GM21576 (cell line): ENCODE data around the gene TEX22.

ENCODE experiments used
- ATAC-seq: cut with Tn5 transposase; IDR thresholded peaks from one replicate; pipeline ENCODE4 v1.9.1; 2021; ENCODE audit warnings: mild to moderate bottlenecking, moderate library complexity; ENCODE audit not compliant: unreplicated experiment

TEX22 gene

GRCh38 chr14:105436891-105437722 is 38.8 kb downstream of the TEX22 start:
- ATAC-seq = no peak

- ATAC-seq = no peak
Observed at GRCh38 chr14:105437723-105438500, 39.6 kb downstream of the TEX22 start.

- ATAC-seq = no peak
Observed at GRCh38 chr14:105439179-105439578, 40.8 kb downstream of the TEX22 start.

DNA sequence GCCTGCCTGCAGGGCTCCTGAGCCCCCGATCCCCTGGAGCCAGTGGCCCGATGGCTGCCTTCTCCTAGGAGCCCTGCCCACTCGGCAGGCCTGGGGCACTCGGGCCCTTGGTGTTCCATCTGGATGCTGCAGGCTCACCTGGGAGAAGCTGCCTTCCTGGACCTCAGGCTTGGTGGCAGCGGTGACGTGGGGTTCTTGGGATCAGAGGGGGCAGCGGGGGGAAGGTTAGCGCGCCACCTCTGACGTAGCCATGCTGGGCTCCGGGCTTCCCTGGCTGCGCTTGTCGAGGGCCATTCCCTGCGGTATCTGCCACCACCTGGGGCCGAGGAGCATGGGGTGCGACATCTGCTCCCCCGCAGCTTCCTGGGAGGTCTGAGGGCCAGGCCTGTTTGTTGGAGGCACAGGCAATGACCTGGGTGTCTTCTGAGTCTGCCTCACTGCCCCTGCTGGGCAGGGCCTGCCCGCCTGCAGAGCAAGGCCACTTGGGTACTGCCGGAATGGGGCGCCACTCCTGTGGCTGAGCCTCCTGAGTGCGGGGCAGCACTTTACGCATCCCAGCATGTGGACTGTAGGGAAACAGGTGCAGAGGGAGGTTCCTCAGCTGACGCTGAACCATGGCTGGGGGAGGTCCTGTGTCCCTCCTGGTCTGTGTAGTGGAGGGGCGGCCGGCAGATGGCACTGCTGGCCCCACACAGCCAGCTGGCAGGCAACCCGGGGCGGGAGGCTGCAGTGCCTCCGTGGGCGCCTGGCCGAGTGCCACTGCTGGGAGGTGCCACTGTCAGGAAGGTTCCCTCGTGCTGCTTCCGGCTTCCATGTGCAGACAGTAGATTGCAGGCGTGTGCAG is 41.6 kb downstream of the TEX22 start:
- no peak for ATAC-seq

DNA sequence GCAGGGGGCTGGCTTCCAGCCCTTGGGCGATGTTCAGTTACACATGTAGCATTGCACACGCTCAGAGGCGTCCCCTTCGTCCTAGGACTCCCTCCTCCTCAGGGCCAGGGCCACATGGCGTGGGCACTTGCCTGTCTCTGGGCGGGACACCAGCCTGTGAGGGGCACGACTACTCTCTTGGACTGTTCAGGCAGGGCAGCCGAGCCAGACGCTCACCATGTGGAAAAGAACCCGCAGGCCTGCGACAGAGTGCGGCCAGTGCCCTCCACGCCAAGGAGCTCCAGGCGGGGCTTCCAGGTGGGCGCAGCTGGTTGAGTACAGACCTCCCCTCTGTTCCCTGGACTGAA is 42.2 kb downstream of the TEX22 start:
- ATAC-seq = no peak

GRCh38 chr14:105440992-105441391 is 42.7 kb downstream of the TEX22 start:
- no peak for ATAC-seq

GRCh38 chr14:105442125-105442524 is 43.8 kb downstream of the TEX22 start:
- no peak for ATAC-seq

GRCh38 chr14:105442834-105443233 is 44.5 kb downstream of the TEX22 start:
- ATAC-seq = no peak

- ATAC-seq = no peak
Observed at GRCh38 chr14:105444859-105445258, 46.5 kb downstream of the TEX22 start.

DNA sequence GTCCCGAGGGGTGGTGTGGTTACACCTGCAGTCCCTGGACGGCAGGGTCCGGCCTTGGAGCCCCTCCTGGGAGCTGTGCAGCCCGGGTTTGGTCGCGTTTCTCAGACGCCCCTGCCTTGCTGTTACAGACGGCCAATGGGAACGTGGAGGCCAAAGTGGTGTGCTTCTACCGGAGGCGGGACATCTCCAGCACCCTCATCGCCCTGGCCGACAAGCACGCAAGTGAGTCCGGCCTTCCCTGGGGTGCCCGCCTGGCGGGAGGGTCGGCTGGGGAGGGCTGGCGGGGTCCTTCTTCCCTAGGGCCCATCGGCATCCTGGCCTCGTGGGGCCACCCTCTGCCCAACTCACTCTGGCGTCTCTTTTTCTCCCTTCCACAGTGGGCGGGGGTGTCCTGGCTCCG is 47.0 kb downstream of the TEX22 start:
- ATAC-seq = no peak

GRCh38 chr14:105445901-105446845 is 47.8 kb downstream of the TEX22 start:
- ATAC-seq = no peak

DNA sequence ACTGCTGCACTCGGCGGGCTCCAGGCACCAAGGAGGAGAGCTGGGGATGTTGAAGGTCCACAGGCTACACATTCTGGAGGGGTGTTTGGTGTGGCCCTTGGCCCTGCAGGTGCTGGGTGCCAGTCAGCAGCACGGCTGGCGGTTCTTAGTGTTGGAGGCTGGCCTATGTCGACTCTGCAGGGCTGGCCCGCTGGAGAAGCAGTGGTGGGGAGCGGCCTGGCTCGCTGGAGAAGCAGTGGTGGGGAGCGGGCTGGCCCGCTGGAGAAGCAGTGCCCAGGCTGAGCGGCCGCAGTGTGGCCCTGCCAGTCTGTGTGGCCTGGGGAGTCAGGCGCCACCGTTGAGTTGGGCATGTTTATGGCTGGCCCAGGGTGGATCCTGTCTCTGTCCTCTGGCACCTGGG is 48.6 kb downstream of the TEX22 start:
- ATAC-seq = no peak

GRCh38 chr14:105447651-105448640 is 49.6 kb downstream of the TEX22 start:
- no peak for ATAC-seq

GRCh38 chr14:105448706-105449111 is 50.4 kb downstream of the TEX22 start:
- no peak for ATAC-seq

- no peak for ATAC-seq
Observed at GRCh38 chr14:105449276-105450122, 51.2 kb downstream of the TEX22 start.

DNA sequence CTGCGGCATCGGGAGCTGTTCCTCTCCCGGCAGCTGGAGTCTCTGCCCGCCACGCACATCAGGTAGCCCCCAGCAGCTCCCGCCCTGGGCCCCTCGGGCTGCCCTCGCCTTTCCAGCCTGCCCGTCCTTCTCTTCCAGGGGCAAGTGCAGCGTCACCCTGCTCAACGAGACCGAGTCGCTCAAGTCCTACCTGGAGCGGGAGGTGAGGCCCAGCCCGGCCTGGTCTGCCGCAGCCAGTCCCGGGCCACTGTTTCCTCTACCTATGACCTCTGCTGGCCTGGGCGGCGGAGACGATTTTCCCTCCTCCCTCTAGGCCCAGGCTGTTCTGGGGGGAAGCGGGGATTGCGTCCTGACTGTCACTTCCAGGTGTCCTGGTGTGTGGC is 51.8 kb downstream of the TEX22 start:
- no peak for ATAC-seq

DNA sequence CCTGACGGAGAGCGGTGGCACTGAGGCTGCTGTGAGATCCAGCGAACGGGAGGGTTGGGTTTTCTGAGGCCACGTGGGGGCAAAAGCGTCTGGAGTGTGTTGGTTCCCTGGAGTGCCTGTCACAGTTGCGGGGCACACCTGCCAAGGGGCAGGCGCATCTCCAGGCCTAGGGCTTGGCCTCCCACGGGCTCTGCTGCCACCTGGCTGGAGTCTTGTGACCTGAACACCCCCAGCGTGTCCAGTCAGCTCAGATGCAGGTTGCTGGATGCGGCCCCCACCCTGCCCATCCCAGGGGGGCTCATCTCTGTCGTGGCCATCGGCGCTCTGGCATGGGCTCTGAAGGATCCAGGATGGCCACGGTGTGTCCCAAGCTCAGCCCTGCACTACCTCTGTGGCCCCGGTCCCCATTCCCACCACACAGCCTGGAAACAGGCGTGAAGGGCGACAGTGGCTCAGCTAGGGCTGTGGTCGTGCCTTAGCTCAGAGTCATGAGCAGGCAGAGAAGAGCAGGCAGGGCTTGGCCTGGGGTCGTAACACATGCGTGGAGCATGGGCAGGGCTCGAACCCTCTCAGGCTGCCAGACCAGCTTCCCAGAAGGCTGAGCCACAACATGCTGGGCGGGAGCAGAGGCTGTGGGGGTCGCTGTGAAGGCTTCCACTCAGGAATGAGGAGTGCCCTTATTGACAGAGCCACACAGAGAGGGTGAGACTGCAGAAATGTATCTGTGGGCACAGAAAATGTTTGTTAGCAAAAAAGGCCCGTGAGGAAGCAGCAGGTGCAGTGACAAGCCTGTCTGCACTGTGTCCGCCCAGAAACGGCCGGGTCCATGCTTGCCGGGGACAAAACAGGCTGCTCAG is 52.8 kb downstream of the TEX22 start:
- no peak for ATAC-seq
